ENCODE measurements around the gene SDC1. TPM values are rescaled to one million over a fixed set of nuclear protein-coding genes. Genes with fewer than 3 reads are reported as not detected.

Gene SDC1
- total RNA-seq, 1 experiment from 2014 or later: 22.3 TPM

GRCh38 chr2:20220806-20221554, 4.0 kb downstream of the SDC1 start:
- Histone ChIP-seq H3T11ph (ENCODE audit: low read length) (no peak overlapping the region), H3K23ac (ENCODE audit: insufficient read length, low read depth, low read length) (no peak overlapping the region), H4K5ac (ENCODE audit: insufficient read length, low read depth, low read length) (no peak overlapping the region), H2AFZ (ENCODE audit: low read length) (no peak overlapping the region), H3K56ac (ENCODE audit: insufficient read length, low read depth, low read length) (no peak overlapping the region), H3K79me1 (ENCODE audit: insufficient read depth, low read depth, low read length, poor library complexity, severe bottlenecking) (no peaks in the 10 kb centered on the region), H3K14ac (ENCODE audit: insufficient read depth, low read length) (no peak overlapping the region), H2AK5ac (ENCODE audit: insufficient read length, low read length) (no peak overlapping the region), H2BK15ac (ENCODE audit: low read depth, low read length) (no peak overlapping the region), H4K91ac (ENCODE audit: insufficient read length, low read depth, low read length) (no peak overlapping the region), H3K9ac (ENCODE audit: extremely low read depth, insufficient read length, low read length) (no peak overlapping the region), H2BK12ac (ENCODE audit: insufficient read length, low read depth, low read length) (no peak overlapping the region), H3K9me3 (ENCODE audit: control insufficient read depth, low read depth, low read length) (no peaks in the 10 kb centered on the region), H3K79me2 (ENCODE audit: insufficient read depth, low read length) (peaks cover 19% of the 10 kb centered on the region; the same call in 1 of the 2 replicates), H3K27me3 (ENCODE audit: insufficient read depth, low read length) (no peaks in the 10 kb centered on the region), H3K27ac (ENCODE audit: insufficient read length, low read depth, low read length) (no peak overlapping the region), H4K20me1 (ENCODE audit: control insufficient read depth, insufficient read depth, insufficient read length) (no peaks in the 10 kb centered on the region), H3K18ac (ENCODE audit: insufficient read length, low read depth, low read length) (no peak overlapping the region), H3K23me2 (ENCODE audit: insufficient read length, low read depth, low read length, poor library complexity, severe bottlenecking) (peaks cover 10% of the 10 kb centered on the region), H2BK5ac (ENCODE audit: insufficient read length, low read length) (no peak overlapping the region), H3K4ac (ENCODE audit: low read depth, low read length) (no peak overlapping the region), H3K4me1 (ENCODE audit: insufficient read depth, low read length) (peaks cover 9% of the 10 kb centered on the region; the same call in 1 of the 2 replicates), H2BK20ac (ENCODE audit: low read depth, low read length, poor library complexity, severe bottlenecking) (no peak overlapping the region), H2BK120ac (ENCODE audit: low read depth, low read length, poor library complexity, severe bottlenecking) (no peak overlapping the region), H4K8ac (replicated peaks; ENCODE audit: insufficient read length, low read depth, low read length) (no peak overlapping the region), H3K4me2 (ENCODE audit: insufficient read depth, insufficient read length, low read length) (no peak overlapping the region)
- Mint-ChIP-seq H3K36me3 (ENCODE audit: insufficient read depth in 1 of 3, low read depth in 3 of 3) (peaks cover 12 to 21% (median 14%) of the 10 kb centered on the region in 3 experiments; a peak in 6 of 7 replicates), H3K27me3 (ENCODE audit: low read depth) (peaks cover 13% of the 10 kb centered on the region), H3K4me1 (peaks cover 28 to 32% of the 10 kb centered on the region in 2 experiments), H3K4me3 (no peak overlapping the region), H3K27ac (no peak overlapping the region), H3K9me3 (no peaks in the 10 kb centered on the region; a peak in 1 of 5 replicates)
- TF ChIP-seq CTCF (conservative IDR thresholded peaks at IDR 0.05): no peak
- DNase-seq: no peak
- no CpG with 5 or more reads among the region's 3 CpGs for WGBS (ENCODE audit: extremely low coverage, insufficient read length, low lambda C conversion rate)
